A549 (cell line): ENCODE measurements around the gene CTIF. TPM values are rescaled to one million over a fixed set of nuclear protein-coding genes. Genes with fewer than 3 reads are reported as not detected.

Experiments
- ATAC-seq, 2 experiments: fragments of 200-7000 bp in 1 of 2; fragments of >200 bp in 1 of 2; cut with Nextera tagmentation in 1 of 2; cut with Tn5 transposase in 1 of 2; 3 replicates each; pipeline versions ENCODE4 v1.8.0 to v1.9.1; 2018 to 2020; ENCODE audit warnings: mild to moderate bottlenecking in 1 of 2, moderate library complexity in 1 of 2
- CTCF ChIA-PET: fragments of 300-600 bp; sonication (Branson Sonifier 250); formaldehyde crosslinking; extraction: SDS; loops from one replicate; lab custom pipeline; 2021; ENCODE audit warnings: antibody characterized with exemption, inconsistent platforms; lab: Yijun Ruan, JAX
- POLR2A ChIA-PET: fragments of 350-600 bp; formaldehyde crosslinking; extraction: SDS; loops from one replicate; lab custom pipeline; 2021; ENCODE audit warnings: antibody characterized with exemption, inconsistent platforms; lab: Yijun Ruan, JAX
- DNase-seq, 2 experiments: peaks; one replicate each; pipeline versions ENCODE4 v3.0.0 to v3.0.0-alpha.2; 2011 to 2016; ENCODE audit warnings: low read depth in 1 of 2, low spot score in 1 of 2
- FAIRE-seq: peaks from 2 replicates; lab custom pipeline; 2011; peaks lifted over from hg19 to GRCh38; lab: Jason Lieb, UNC
- H3K27ac ChIP-seq, 2 experiments: fragments of >200 bp; sonication (Bioruptor Twin); formaldehyde crosslinking; 3 replicates each; pipeline ENCODE4 v1.5.1; 2016 to 2017
- H3K4me1 ChIP-seq: fragments of >200 bp; sonication (Bioruptor Twin); formaldehyde crosslinking; 3 replicates; pipeline ENCODE4 v1.6.1; 2016
- H3K4me2 ChIP-seq: fragments of >200 bp; sonication (Bioruptor Twin); formaldehyde crosslinking; 3 replicates; pipeline ENCODE4 v1.6.1; 2016
- H3K4me3 ChIP-seq: fragments of >200 bp; sonication (Bioruptor Twin); formaldehyde crosslinking; 3 replicates; pipeline ENCODE4 v1.5.1; 2016
- H3K9me3 ChIP-seq: fragments of >200 bp; sonication (Bioruptor Twin); formaldehyde crosslinking; 3 replicates; pipeline ENCODE4 v1.6.1; 2016
- CBX8 ChIP-seq: fragments of 200-600 bp; sonication (generic); IDR thresholded peaks from 2 replicates; pipeline ENCODE4 v1.6.1; 2016
- CEBPB ChIP-seq, 2 experiments: fragments of >200 bp in 1 of 2; sonication (Bioruptor Twin) in 1 of 2; formaldehyde crosslinking in 1 of 2; IDR thresholded peaks; 2 replicates each; pipeline ENCODE4 v1.6.1; 2012 to 2016
- CHD2 ChIP-seq: fragments of 150-350 bp; IDR thresholded peaks from 2 replicates; pipeline ENCODE4 v1.6.1; 2014; ENCODE audit warnings: low read length; ENCODE audit not compliant: partially characterized antibody
- CHD4 ChIP-seq: fragments of 200-600 bp; sonication (generic); IDR thresholded peaks from 2 replicates; pipeline ENCODE4 v1.6.1; 2016; ENCODE audit warnings: antibody characterized with exemption, mild to moderate bottlenecking, borderline replicate concordance
- E2F6 ChIP-seq: IDR thresholded peaks from 2 replicates; pipeline ENCODE4 v1.6.1; 2012; ENCODE audit warnings: low read depth, borderline replicate concordance
- EHF ChIP-seq: fragments of 250-450 bp; sonication (Bioruptor Pico); IDR thresholded peaks from 2 replicates; pipeline ENCODE4 v1.5.0; 2020; ENCODE audit warnings: mild to moderate bottlenecking
- ELK1 ChIP-seq: fragments of 150-350 bp; IDR thresholded peaks from 2 replicates; pipeline ENCODE4 v1.6.1; 2014; ENCODE audit warnings: low read depth, mild to moderate bottlenecking, low read length
- EP300 ChIP-seq, 2 experiments: fragments of >200 bp; sonication (Bioruptor Twin); formaldehyde crosslinking; IDR thresholded peaks; 2 replicates in 1 of 2; 3 replicates in 1 of 2; pipeline ENCODE4 v1.6.1; 2016 to 2017
- ESRRA ChIP-seq: fragments of 150-350 bp; IDR thresholded peaks from 2 replicates; pipeline ENCODE4 v1.6.1; 2014; ENCODE audit warnings: mild to moderate bottlenecking, low read length, borderline replicate concordance
- FOSB ChIP-seq: fragments of 250-450 bp; sonication (Bioruptor Pico); IDR thresholded peaks from 2 replicates; pipeline ENCODE4 v1.5.0; 2020; ENCODE audit warnings: mild to moderate bottlenecking, moderate library complexity
- HDAC2 ChIP-seq: fragments of 200-600 bp; sonication (generic); IDR thresholded peaks from 2 replicates; pipeline ENCODE4 v1.6.1; 2016
- HEYL ChIP-seq: fragments of 250-450 bp; sonication (Bioruptor Pico); IDR thresholded peaks from 2 replicates; pipeline ENCODE4 v1.8.0; 2021; ENCODE audit warnings: mild to moderate bottlenecking, moderate library complexity
- HMGXB4 ChIP-seq: fragments of 250-450 bp; sonication (Bioruptor Pico); IDR thresholded peaks from 2 replicates; pipeline ENCODE4 v1.5.0; 2021; ENCODE audit warnings: mild to moderate bottlenecking, moderate library complexity, borderline replicate concordance
- HOXA7 ChIP-seq: fragments of 250-450 bp; sonication (Bioruptor Pico); IDR thresholded peaks from 2 replicates; pipeline ENCODE4 v1.5.0; 2020; ENCODE audit warnings: mild to moderate bottlenecking, moderate library complexity
- KDM5A ChIP-seq: fragments of 200-600 bp; sonication (generic); IDR thresholded peaks from 2 replicates; pipeline ENCODE4 v1.6.1; 2016; ENCODE audit warnings: antibody characterized with exemption, mild to moderate bottlenecking
- MAFK ChIP-seq: fragments of 450-650 bp; IDR thresholded peaks from 2 replicates; pipeline ENCODE4 v1.6.1; 2014; ENCODE audit not compliant: partially characterized antibody
- MYC ChIP-seq: IDR thresholded peaks from 2 replicates; pipeline ENCODE4 v1.6.1; 2012; ENCODE audit warnings: mild to moderate bottlenecking, inconsistent platforms, low read length, improper control_type of control experiment, borderline replicate concordance
- NFE2L2 ChIP-seq: fragments of 150-350 bp; conservative IDR thresholded peaks from 2 replicates; pipeline ENCODE4 v1.6.1; 2014; ENCODE audit warnings: low read length
- NPAS2 ChIP-seq: fragments of 250-450 bp; sonication (Bioruptor Pico); IDR thresholded peaks from 2 replicates; pipeline ENCODE4 v1.8.0; 2022; ENCODE audit warnings: mild to moderate bottlenecking, moderate library complexity, borderline replicate concordance
- NR3C1 ChIP-seq: fragments of >200 bp; sonication (Bioruptor Twin); formaldehyde crosslinking; IDR thresholded peaks from 3 replicates; pipeline ENCODE4 v1.6.1; 2017
- PHF8 ChIP-seq: fragments of 200-600 bp; sonication (generic); IDR thresholded peaks from 2 replicates; pipeline ENCODE4 v1.6.1; 2016; ENCODE audit warnings: low read depth, mild to moderate bottlenecking, antibody characterized with exemption, moderate library complexity, borderline replicate concordance
- POLR2A ChIP-seq: IDR thresholded peaks from 2 replicates; pipeline ENCODE4 v1.6.1; 2012; ENCODE audit warnings: mild to moderate bottlenecking, low read length
- RARB ChIP-seq: fragments of 250-450 bp; sonication (Bioruptor Pico); IDR thresholded peaks from 2 replicates; pipeline ENCODE4 v1.8.0; 2021; ENCODE audit warnings: mild to moderate bottlenecking, moderate library complexity
- RCOR1 ChIP-seq: fragments of 150-350 bp; IDR thresholded peaks from 2 replicates; pipeline ENCODE4 v1.6.1; 2014; ENCODE audit warnings: antibody characterized with exemption, low read length, low read depth
- RNF2 ChIP-seq: fragments of 200-600 bp; sonication (generic); IDR thresholded peaks from 2 replicates; pipeline ENCODE4 v1.6.1; 2016; ENCODE audit warnings: low read depth, mild to moderate bottlenecking, antibody characterized with exemption, moderate library complexity, borderline replicate concordance
- SMC3 ChIP-seq: fragments of >200 bp; sonication (Bioruptor Twin); formaldehyde crosslinking; IDR thresholded peaks from 3 replicates; pipeline ENCODE4 v1.6.1; 2018; ENCODE audit warnings: inconsistent platforms
- ZFP36 ChIP-seq: fragments of 450-650 bp; IDR thresholded peaks from 2 replicates; pipeline ENCODE4 v1.6.1; 2014; ENCODE audit warnings: borderline replicate concordance; ENCODE audit not compliant: partially characterized antibody
- WGBS: methylation state at CpG from one replicate; pipeline ENCODE4 v1.1.6; 2017; ENCODE audit errors: missing lambda C conversion rate; 5-methylcytosine and 5-hydroxymethylcytosine counted together
- polyA plus RNA-seq, 4 experiments: library from polyadenylated mRNA; depleted of rRNA in 3 of 4; stranded (reverse); fragments of >200 nt; fragmentation: RNase III in 1 of 4; extraction: RNeasy Plus Mini Kit Qiagen cat#74134 plus additional on column Dnase treatment in 1 of 4; gene quantifications; 2 replicates in 3 of 4; 3 replicates in 1 of 4; pipeline ENCODE4 v1.2.3, GENCODE V29; 2011 to 2017

Gene CTIF
- polyA plus RNA-seq, 2 of the 4 experiments (the other 2 are of a cell fraction): 17.0 to 24.7 TPM

GRCh38 chr18:48841381-48842258 is 302.8 kb downstream of the CTIF start:
- no peak for FAIRE-seq
- DNase-seq: no peak
- H3K4me1 ChIP-seq: peaks cover 52% of the 10 kb centered on the region
- H3K27ac ChIP-seq: peak overlapping the region in 1 of 2 experiments; percentile 86; a peak in 3 of 6 replicates
- WGBS: 86% methylated on average over 18 of the region's 31 CpGs
- TF ChIP-seq NR3C1: no peak
- TF ChIP-seq CEBPB (IDR thresholded peaks at IDR 0.05): peak in 1 of 2 experiments; percentile 49; a peak in 2 of 4 replicates
- ChIA-PET POLR2A (no interaction called here), CTCF (interaction anchor here (1.1 kb wide), 1 partner anchor 65 kb away, joined by 3 read pairs; no protein-coding TSS in a partner anchor)
- no peak overlapping the region for H3K4me2 ChIP-seq
- H3K9me3 ChIP-seq: no peaks in the 10 kb centered on the region
- no peak for ATAC-seq
- no peak overlapping the region for H3K4me3 ChIP-seq

- POLR2A ChIA-PET: no interaction called here
Measured at GRCh38 chr18:48842259-48843061, 303.6 kb downstream of the CTIF start.

GRCh38 chr18:48843162-48843561 is 304.3 kb downstream of the CTIF start:
- 93% methylated on average over 3 of the region's 8 CpGs for WGBS
- no peaks in the 10 kb centered on the region for H3K9me3 ChIP-seq
- peaks cover 51% of the 10 kb centered on the region for H3K4me1 ChIP-seq
- peak overlapping the region in 1 of 2 experiments; percentile 86; a peak in 3 of 6 replicates for H3K27ac ChIP-seq
- H3K4me3 ChIP-seq: no peak overlapping the region
- ATAC-seq (no peak), DNase-seq (no peak), FAIRE-seq (no peak)
- H3K4me2 ChIP-seq: no peak overlapping the region
- ChIA-PET POLR2A (no interaction called here), CTCF (no interaction called here)
- TF ChIP-seq ESRRA: no peak
- TF ChIP-seq CHD4: no peak
- TF ChIP-seq CBX8: no peak
- no peak for TF ChIP-seq ZFP36
- TF ChIP-seq RARB (CRISPR knock-in tag): no peak
- TF ChIP-seq FOSB (CRISPR knock-in tag): no peak
- TF ChIP-seq HEYL: no peak
- TF ChIP-seq RCOR1: no peak
- no peak for TF ChIP-seq KDM5A
- no peak for TF ChIP-seq NPAS2 (CRISPR knock-in tag)
- no peak for TF ChIP-seq HOXA7 (CRISPR knock-in tag)
- TF ChIP-seq MYC: no peak
- no peak for TF ChIP-seq EP300 (IDR thresholded peaks at IDR 0.05)
- TF ChIP-seq RNF2: no peak
- TF ChIP-seq MAFK: no peak
- no peak for TF ChIP-seq SMC3

More at GRCh38 chr18:48842259-48843061, 303.6 kb downstream of the CTIF start:
- H3K4me1 ChIP-seq: peaks cover 51% of the 10 kb centered on the region
- H3K4me3 ChIP-seq: no peak overlapping the region
- H3K4me2 ChIP-seq: 0 out of 3 replicates have a peak overlapping the region, but pooled peaks have one; percentile 23
- WGBS: 70% methylated on average over 17 of the region's 19 CpGs
- H3K9me3 ChIP-seq: no peaks in the 10 kb centered on the region
- H3K27ac ChIP-seq: peak overlapping the region; percentile 17 to 86; a peak in 3 of 6 replicates
- ATAC-seq: no peak
- CTCF ChIA-PET: no interaction called here
- DNase-seq: no peak
- TF ChIP-seq EHF (CRISPR knock-in tag) (no peak), CHD4 (no peak), FOSB (CRISPR knock-in tag) (no peak), CEBPB (IDR thresholded peaks at IDR 0.05) (no peak), PHF8 (no peak), RCOR1 (no peak), E2F6 (no peak), HEYL (no peak), HDAC2 (no peak), ELK1 (no peak), POLR2A (no peak), HMGXB4 (no peak), CHD2 (no peak), NFE2L2 (no peak)
- TF ChIP-seq, all 56 proteins: peak for 0
- FAIRE-seq: no peak
